Mesodermal cell (in vitro differentiated cells): Measurements from ENCODE around the gene FSHB. TPM values are rescaled to one million over a fixed set of nuclear protein-coding genes. Genes with fewer than 3 reads are reported as not detected.
"Not testable (repeated sequence)": the region's sequence is repeated elsewhere in the genome, so short reads cannot be mapped to it uniquely, and the experiment has no call there.

Experiments used
- H3K27ac ChIP-seq: 2 replicates; pipeline ENCODE4 v1.7.0; 2013; ENCODE audit warnings: mild to moderate bottlenecking, low read depth, low read length, moderate library complexity; ENCODE audit not compliant: severe bottlenecking
- H3K36me3 ChIP-seq: 2 replicates; pipeline ENCODE4 v1.7.1; 2013; ENCODE audit warnings: mild to moderate bottlenecking, low read length, moderate library complexity; ENCODE audit not compliant: control insufficient read depth, insufficient read depth
- H3K4me1 ChIP-seq: one replicate; pipeline ENCODE4 v1.7.1; 2013; ENCODE audit warnings: mild to moderate bottlenecking, low read length; ENCODE audit not compliant: insufficient read depth, control insufficient read depth, poor library complexity, severe bottlenecking
- H3K4me3 ChIP-seq: 2 replicates; pipeline ENCODE4 v1.7.0; 2013; ENCODE audit warnings: low read length, control low read depth, mild to moderate bottlenecking; ENCODE audit not compliant: insufficient read depth, poor library complexity, severe bottlenecking; ENCODE audit errors: extremely low read depth
- H3K9me3 ChIP-seq: 2 replicates; pipeline ENCODE4 v1.7.1; 2013; ENCODE audit warnings: mild to moderate bottlenecking, low read length, moderate library complexity; ENCODE audit not compliant: control insufficient read depth
- WGBS, 2 experiments: methylation state at CpG; one replicate each; pipeline ENCODE4 v1.1.5; 2013; ENCODE audit warnings: missing lambda C conversion rate in 2 of 2; ENCODE audit not compliant: insufficient coverage in 2 of 2; 5-methylcytosine and 5-hydroxymethylcytosine counted together
- polyA plus RNA-seq, 2 experiments: library from polyadenylated mRNA; stranded (reverse); fragments of 50-300 nt; gene quantifications; one replicate each; pipeline ENCODE4 v1.2.3, GENCODE V29; 2013

Gene FSHB
- not detected for polyA plus RNA-seq (2013, experiment 1 of 2)
- not detected for polyA plus RNA-seq (2013, experiment 2 of 2)

GRCh38 chr11:30230714-30231113 is at the start of gene FSHB:
Gene FSHB, plus strand, starts transcription at chr11:30231014. Its CDS starts 889 bp downstream, at chr11:30231903.
- Histone ChIP-seq H3K4me3 (no peak within 1 kb of the TSS), H3K36me3 (no peaks in the 10 kb centered on the region), H3K9me3 (no peaks in the 10 kb centered on the region), H3K27ac (no peak within 1 kb of the TSS), H3K4me1 (no peaks in the 10 kb centered on the region)
- WGBS, 2 experiments = 78 to 83% methylated on average over 2 of the region's 3 CpGs

GRCh38 chr11:30186748-30187147 is 44.1 kb upstream of the FSHB start:
- no peaks in the 10 kb centered on the region for H3K9me3 ChIP-seq
- no peaks in the 10 kb centered on the region for H3K36me3 ChIP-seq
- H3K27ac ChIP-seq = no peak overlapping the region
- H3K4me3 ChIP-seq = no peak overlapping the region
- 93 to 100% methylated on average over 1 to 2 of the region's 3 CpGs for WGBS, 2 experiments
- H3K4me1 ChIP-seq = no peaks in the 10 kb centered on the region

- no peak overlapping the region for H3K27ac ChIP-seq
- no peaks in the 10 kb centered on the region for H3K9me3 ChIP-seq
- H3K36me3 ChIP-seq = no peaks in the 10 kb centered on the region
- no peaks in the 10 kb centered on the region for H3K4me1 ChIP-seq
- no peak overlapping the region for H3K4me3 ChIP-seq
Measured at GRCh38 chr11:30192620-30193019, 38.2 kb upstream of the FSHB start.

- Histone ChIP-seq H3K36me3 (no peaks in the 10 kb centered on the region), H3K4me3 (no peak overlapping the region)
- 14 to 51% methylated on average over 2 to 4 of the region's 6 CpGs for WGBS, 2 experiments
Measured at GRCh38 chr11:30196400-30197206, 34.2 kb upstream of the FSHB start.

GRCh38 chr11:30197869-30198268 is 32.9 kb upstream of the FSHB start:
- no peaks in the 10 kb centered on the region for H3K4me1 ChIP-seq
- H3K4me3 ChIP-seq = no peak overlapping the region
- no peaks in the 10 kb centered on the region for H3K36me3 ChIP-seq
- no peak overlapping the region for H3K27ac ChIP-seq
- 100% methylated on average over 1 of the region's 2 CpGs; no CpG with 5 or more reads in 1 of the 2 experiments for WGBS, 2 experiments
- peaks cover 4% of the 10 kb centered on the region for H3K9me3 ChIP-seq

More at GRCh38 chr11:30196400-30197206, 34.2 kb upstream of the FSHB start:
- peaks cover 4% of the 10 kb centered on the region for H3K9me3 ChIP-seq
- no peak overlapping the region for H3K27ac ChIP-seq
- no peaks in the 10 kb centered on the region for H3K4me1 ChIP-seq

GRCh38 chr11:30202989-30203388 is 27.8 kb upstream of the FSHB start:
- WGBS, 2 experiments = 86% methylated on average over 1 of the region's 6 CpGs; no CpG with 5 or more reads in 1 of the 2 experiments
- H3K36me3 ChIP-seq = not testable (repeated sequence)

GRCh38 chr11:30203850-30204249 is 27.0 kb upstream of the FSHB start:
- H3K4me3 ChIP-seq = no peak overlapping the region
- 60% methylated on average over 1 of the region's 1 CpG; no CpG with 5 or more reads in 1 of the 2 experiments for WGBS, 2 experiments
- no peaks in the 10 kb centered on the region for H3K4me1 ChIP-seq
- H3K27ac ChIP-seq = no peak overlapping the region
- no peaks in the 10 kb centered on the region for H3K36me3 ChIP-seq
- H3K9me3 ChIP-seq = no peaks in the 10 kb centered on the region

More at GRCh38 chr11:30202989-30203388, 27.8 kb upstream of the FSHB start:
- H3K4me3 ChIP-seq, H3K27ac ChIP-seq, H3K9me3 ChIP-seq, H3K4me1 ChIP-seq: not testable (repeated sequence)

GRCh38 chr11:30206249-30206996 is 24.4 kb upstream of the FSHB start:
- H3K27ac ChIP-seq = no peak overlapping the region
- no peaks in the 10 kb centered on the region for H3K9me3 ChIP-seq
- H3K4me1 ChIP-seq = no peaks in the 10 kb centered on the region
- H3K36me3 ChIP-seq = no peaks in the 10 kb centered on the region
- WGBS, 2 experiments = 80 to 90% methylated on average over 1 to 3 of the region's 5 CpGs
- H3K4me3 ChIP-seq = no peak overlapping the region

GRCh38 chr11:30210357-30210756 is 20.5 kb upstream of the FSHB start:
- Histone ChIP-seq H3K4me1 (no peaks in the 10 kb centered on the region), H3K4me3 (no peak overlapping the region), H3K27ac (no peak overlapping the region), H3K9me3 (no peaks in the 10 kb centered on the region), H3K36me3 (no peaks in the 10 kb centered on the region)
- 64 to 80% methylated on average over 1 to 2 of the region's 2 CpGs for WGBS, 2 experiments

- Histone ChIP-seq H3K4me3 (no peak overlapping the region), H3K4me1 (peaks cover 11% of the 10 kb centered on the region), H3K36me3 (no peaks in the 10 kb centered on the region), H3K27ac (no peak overlapping the region), H3K9me3 (no peaks in the 10 kb centered on the region)
- 80 to 89% methylated on average over 2 of the region's 2 CpGs for WGBS, 2 experiments
Measured at GRCh38 chr11:30216534-30216933, 14.3 kb upstream of the FSHB start.
